Pancreas (tissue), 10 donors: ENCODE data around the gene ERCC1. TPM values are rescaled to one million over a fixed set of nuclear protein-coding genes. Genes with fewer than 3 reads are reported as not detected.

Source experiments
- ATAC-seq, 4 donors: fragments of 200-7000 bp; cut with Tn5 transposase; one replicate each; pipeline versions ENCODE4 v1.8.0 to v1.9.1; 2020; ENCODE audit warnings: mild to moderate bottlenecking in 4 of 4, moderate library complexity in 4 of 4
- DNase-seq, 6 donors: peaks; one replicate each; pipeline ENCODE4 v3.0.0-alpha.2; 2020
- FAIRE-seq: peaks from 2 replicates; lab custom pipeline; 2012; peaks lifted over from hg19 to GRCh38; lab: Jason Lieb, UNC
- H3K27ac ChIP-seq, 4 donors: fragments of 200-600 bp; sonication (generic); 1 replicate in 3 of 4; 2 replicates in 1 of 4; pipeline versions ENCODE4 v1.5.0 to v1.8.0; 2020
- H3K27me3 ChIP-seq, 4 donors: fragments of 200-600 bp; one replicate each; pipeline ENCODE4 v1.8.0; 2021
- H3K36me3 ChIP-seq, 3 donors: fragments of 200-600 bp; sonication (generic) in 1 of 3; one replicate each; pipeline versions ENCODE4 v1.5.0 to v1.8.0; 2020 to 2021
- H3K4me1 ChIP-seq, 3 donors: fragments of 200-600 bp; one replicate each; pipeline ENCODE4 v1.8.0; 2021
- H3K4me3 ChIP-seq, 4 donors: fragments of 200-600 bp; sonication (generic) in 2 of 4; one replicate each; pipeline versions ENCODE4 v1.5.0 to v1.8.0; 2020 to 2021
- H3K9me3 ChIP-seq, 4 donors: fragments of 200-600 bp; one replicate each; pipeline ENCODE4 v1.8.0; 2021
- CTCF ChIP-seq, 4 donors: fragments of 200-600 bp; sonication (generic) in 3 of 4; IDR thresholded peaks; one replicate each; pipeline versions ENCODE4 v1.5.0 to v1.8.0; 2021; ENCODE audit warnings: antibody characterized with exemption in 4 of 4
- WGBS, 2 donors: extraction: QIAGEN DNeasy Blood & Tissue Kit; methylation state at CpG; one replicate each; pipeline ENCODE4 v1.1.7; 2013; 5-methylcytosine and 5-hydroxymethylcytosine counted together
- intact Hi-C, 3 donors: fragments of 100-400 bp; cut with DNase I; formaldehyde crosslinking; loops; one replicate each; pipeline versions ENCODE4 v1.11.1 to v1.14.2; 2022
- polyA plus RNA-seq, 2 donors: library from polyadenylated mRNA; stranded (reverse); fragments of 200-250 nt; gene quantifications; one replicate each; pipeline ENCODE4 v1.2.3, GENCODE V29; 2013
- total RNA-seq, 6 donors: library from RNA; stranded (reverse); fragmentation: NEBNext Ultra II Directional in 4 of 6; extraction: Animal tissue kit (Norgen Biotek cat#: 25700) in 4 of 6; gene quantifications; one replicate each; pipeline versions ENCODE4 v1.2.1 to v1.2.4, GENCODE V29; 2021 to 2023
- donor health status: healthy with polysubstance abuse.
- donor health status: DM: no; HTN: no; CAD: no; lungs with moderate emphysema.
- donor health status: DM: no; HTN: no; CAD: no.
- donor health status: control.
- donor health status: control.
- donor health status: Bipolar disorder and iron deficiency.
- donor health status: DM: yes; HTN: yes; CAD: no.
- donor health status: DM: no; HTN: no; CAD: no.
- donor health status: DM: no; HTN: no; CAD: no.
- donor health status: DM: yes; HTN: yes; CAD: no.

The ERCC1 gene
- total and polyA plus RNA-seq, 8 donors: 28.9 to 42.3 (median 33.1) TPM

DNA sequence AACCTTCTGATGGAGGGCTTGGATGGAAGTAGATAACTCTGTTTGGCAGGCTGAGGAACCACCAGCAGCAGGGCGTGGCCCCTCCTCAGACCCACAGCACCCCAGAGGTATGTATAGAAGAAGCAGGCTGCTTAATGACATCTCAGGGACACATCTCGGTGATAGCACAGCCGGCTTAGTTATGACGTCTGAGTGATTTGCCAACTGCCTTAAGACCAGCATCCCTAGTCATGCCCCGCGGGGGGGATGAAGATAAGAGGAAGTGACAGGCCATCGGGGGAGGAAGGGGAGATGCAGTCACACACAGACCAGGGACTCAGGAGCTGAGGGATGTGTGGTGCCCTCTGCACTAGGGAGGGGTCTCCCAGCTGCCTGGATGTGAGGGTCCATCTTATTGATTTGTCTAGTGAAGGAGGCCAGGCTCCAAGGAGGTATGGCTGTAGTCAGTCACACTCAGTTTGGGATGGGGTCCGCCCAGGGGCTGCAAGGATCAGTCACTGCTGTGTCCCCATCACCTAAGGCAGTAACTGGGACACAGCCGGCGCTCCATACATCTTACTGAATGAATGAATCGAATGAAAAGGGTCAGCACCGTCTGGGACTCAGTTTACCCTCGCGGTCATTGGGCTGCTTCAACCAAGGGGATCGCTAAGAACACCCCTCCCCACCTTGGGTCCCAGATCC is 19.2 kb upstream of the ERCC1 start:
- Histone ChIP-seq H3K27me3 (no peaks in the 10 kb centered on the region), H3K4me3 (peak overlapping the region in 2 of 4 donors; percentile 36 to 46), H3K27ac (peak overlapping the region; percentile 68 to 83 (median 76)), H3K4me1 (peaks cover 11 to 15% (median 11%) of the 10 kb centered on the region in 3 donors), H3K9me3 (no peaks in the 10 kb centered on the region), H3K36me3 (no peaks in the 10 kb centered on the region)
- FAIRE-seq (no peak), ATAC-seq (peak in 1 of 4 donors; percentile 0), DNase-seq (peak in 1 of 6 donors; percentile 63)
- intact Hi-C loops: no loop called here
- WGBS, 2 donors: 12 to 14% methylated on average over 15 of the region's 15 CpGs
- TF ChIP-seq CTCF (IDR thresholded peaks at IDR 0.05): no peak

GRCh38 chr19:45442408-45442777 is 18.7 kb upstream of the ERCC1 start:
- H3K27me3 ChIP-seq: no peaks in the 10 kb centered on the region
- H3K4me3 ChIP-seq: no peak overlapping the region
- no peak for FAIRE-seq
- WGBS, 2 donors: 55 to 67% methylated on average over 2 of the region's 2 CpGs
- no peak for ATAC-seq
- no peak for TF ChIP-seq CTCF (IDR thresholded peaks at IDR 0.05)
- H3K27ac ChIP-seq: no peak overlapping the region
- no peaks in the 10 kb centered on the region for H3K9me3 ChIP-seq
- DNase-seq: no peak
- H3K4me1 ChIP-seq: peaks cover 11 to 15% (median 11%) of the 10 kb centered on the region in 3 donors
- intact Hi-C loops: no loop called here
- no peaks in the 10 kb centered on the region for H3K36me3 ChIP-seq

GRCh38 chr19:45440873-45441654 is 17.3 kb upstream of the ERCC1 start:
- no peak for ATAC-seq
- no peaks in the 10 kb centered on the region for H3K27me3 ChIP-seq
- FAIRE-seq: no peak
- H3K9me3 ChIP-seq: no peaks in the 10 kb centered on the region
- no peak for TF ChIP-seq CTCF (IDR thresholded peaks at IDR 0.05)
- H3K4me3 ChIP-seq: no peak overlapping the region
- H3K36me3 ChIP-seq: no peaks in the 10 kb centered on the region
- no peak for DNase-seq
- H3K27ac ChIP-seq: no peak overlapping the region
- peaks cover 11 to 15% (median 11%) of the 10 kb centered on the region in 3 donors for H3K4me1 ChIP-seq
- WGBS, 2 donors: 86 to 91% methylated on average over 9 of the region's 9 CpGs
- intact Hi-C loops: no loop called here

- no peaks in the 10 kb centered on the region for H3K36me3 ChIP-seq
- H3K4me1 ChIP-seq: peaks cover 11 to 15% (median 11%) of the 10 kb centered on the region in 3 donors
- no peak for DNase-seq
- no peaks in the 10 kb centered on the region for H3K9me3 ChIP-seq
- intact Hi-C loops: no loop called here
- no peaks in the 10 kb centered on the region for H3K27me3 ChIP-seq
- peak overlapping the region in 2 of 4 donors; percentile 63 to 66 for H3K4me3 ChIP-seq
- no peak for FAIRE-seq
- ATAC-seq: no peak
- TF ChIP-seq CTCF (IDR thresholded peaks at IDR 0.05): no peak
- peak overlapping the region; percentile 72 to 93 (median 85) for H3K27ac ChIP-seq
- 63 to 67% methylated on average over 9 of the region's 9 CpGs for WGBS, 2 donors
These were observed 16.5 kb upstream of the ERCC1 start for GRCh38 chr19:45440259-45440638.
